Upper lobe of left lung (tissue), 6 donors: Measurements from ENCODE around the gene ACOXL. TPM values are rescaled to one million over a fixed set of nuclear protein-coding genes. Genes with fewer than 3 reads are reported as not detected.
"Not testable (repeated sequence)": the region's sequence is repeated elsewhere in the genome, so short reads cannot be mapped to it uniquely, and the experiment has no call there.

Experiments
- ATAC-seq, 2 donors: fragments of 200-7000 bp; cut with Tn5 transposase; one replicate each; pipeline ENCODE4 v1.9.1; 2022; ENCODE audit warnings: mild to moderate bottlenecking in 2 of 2, moderate library complexity in 2 of 2; ENCODE audit not compliant: low FRiP score in 2 of 2
- DNase-seq, 2 donors: peaks; one replicate each; pipeline ENCODE4 v3.0.0-alpha.2; 2019 to 2020
- H3K27ac ChIP-seq, 4 donors: fragments of 200-600 bp; sonication (generic); one replicate each; pipeline ENCODE4 v1.5.1; 2016 to 2019
- H3K27me3 ChIP-seq, 4 donors: fragments of 200-600 bp; sonication (generic); one replicate each; pipeline ENCODE4 v1.5.1; 2017 to 2019
- H3K36me3 ChIP-seq, 4 donors: fragments of 200-600 bp; sonication (generic); one replicate each; pipeline ENCODE4 v1.5.1; 2016 to 2019
- H3K4me1 ChIP-seq, 4 donors: fragments of 200-600 bp; sonication (generic); one replicate each; pipeline ENCODE4 v1.5.1; 2018 to 2019
- H3K4me3 ChIP-seq, 4 donors: fragments of 200-600 bp; sonication (generic); one replicate each; pipeline ENCODE4 v1.5.1; 2017 to 2019; ENCODE audit warnings: mild to moderate bottlenecking in 2 of 4, moderate library complexity in 1 of 4
- H3K9me3 ChIP-seq, 4 donors: fragments of 200-600 bp; sonication (generic); one replicate each; pipeline ENCODE4 v1.5.1; 2018 to 2019
- CTCF ChIP-seq, 6 experiments: fragments of 450-650 bp in 4 of 6; fragments of 200-600 bp in 2 of 6; sonication (generic) in 2 of 6; IDR thresholded peaks; one replicate each; pipeline ENCODE4 v1.5.1; 2016 to 2019; ENCODE audit warnings: antibody characterized with exemption in 6 of 6
- EP300 ChIP-seq, 4 donors: sonication (generic); formaldehyde crosslinking; IDR thresholded peaks; one replicate each; pipeline ENCODE4 v1.5.1; 2017; ENCODE audit warnings: antibody characterized with exemption in 4 of 4, control low read depth in 2 of 4
- POLR2A ChIP-seq, 4 donors: fragments of 450-650 bp; IDR thresholded peaks; one replicate each; pipeline ENCODE4 v1.5.1; 2016 to 2017; ENCODE audit warnings: antibody characterized with exemption in 4 of 4, mild to moderate bottlenecking in 2 of 4
- POLR2AphosphoS5 ChIP-seq, 2 donors: sonication (generic); formaldehyde crosslinking; IDR thresholded peaks; one replicate each; pipeline ENCODE4 v1.5.1; 2017; ENCODE audit warnings: antibody characterized with exemption in 2 of 2
- WGBS, 2 donors: methylation state at CpG; one replicate each; pipeline ENCODE4 v1.1.5; 2017 to 2018; 5-methylcytosine and 5-hydroxymethylcytosine counted together
- total RNA-seq, 6 donors: library from RNA; depleted of rRNA in 4 of 6; stranded (reverse); fragments of >200 nt in 4 of 6; gene quantifications; one replicate each; pipeline versions ENCODE4 v1.1.0 to v1.2.1, GENCODE V29; 2016 to 2021
- donor health status: DM: no; HTN: no; CAD: no; lungs with moderate emphysema.
- donor health status: DM: no; HTN: yes; CAD: no; lungs with severe emphysema.

ACOXL gene
- total RNA-seq = 100 to 1,000 TPM in 1 of 6 donors, 10 to 100 TPM in 5; 30.2 to 128 (median 38.0) TPM

- H3K27ac ChIP-seq = peak within 1 kb of the TSS in 3 of 4 donors; percentile 61 to 83 (median 75)
- DNase-seq (peak; percentile 89 to 91), ATAC-seq (peak; percentile 57 to 93)
- peak within 1 kb of the TSS; percentile 28 to 56 (median 54) for H3K4me3 ChIP-seq
- peaks cover 8 to 14% (median 10%) of the 10 kb centered on the region in 4 donors for H3K4me1 ChIP-seq
- H3K36me3 ChIP-seq = no peaks in the 10 kb centered on the region
- H3K9me3 ChIP-seq = no peaks in the 10 kb centered on the region
- TF ChIP-seq POLR2AphosphoS5 (IDR thresholded peaks at IDR 0.05) (peak in 1 of 2 donors; percentile 4), POLR2A (IDR thresholded peaks at IDR 0.05) (peak in 1 of 4 donors; percentile 74), EP300 (IDR thresholded peaks at IDR 0.05) (no peak), CTCF (IDR thresholded peaks at IDR 0.05) (no peak)
- WGBS, 2 donors = 4% methylated on average over 9 to 62 of the region's 94 CpGs
- H3K27me3 ChIP-seq = peaks cover 0 to 12% (median 5%) of the 10 kb centered on the region in 4 donors
Measured at GRCh38 chr2:110732422-110733413, at the start of gene ACOXL. Gene ACOXL, plus strand, starts transcription at chr2:110732573. Its CDS starts 35,817 bp downstream, at chr2:110768390.

GRCh38 chr2:110682872-110683271 is 49.5 kb upstream of the ACOXL start:
- ATAC-seq (no peak), DNase-seq (no peak)
- 87 to 91% methylated on average over 1 of the region's 1 CpG for WGBS, 2 donors
- Histone ChIP-seq H3K27ac (no peak overlapping the region), H3K36me3 (no peaks in the 10 kb centered on the region), H3K9me3 (peaks cover 0 to 6% (median 4%) of the 10 kb centered on the region in 4 donors), H3K27me3 (no peaks in the 10 kb centered on the region), H3K4me1 (peaks cover 0 to 20% (median 16%) of the 10 kb centered on the region in 4 donors), H3K4me3 (no peak overlapping the region)
- TF ChIP-seq EP300 (IDR thresholded peaks at IDR 0.05) (no peak), POLR2AphosphoS5 (IDR thresholded peaks at IDR 0.05) (no peak), CTCF (IDR thresholded peaks at IDR 0.05) (no peak), POLR2A (IDR thresholded peaks at IDR 0.05) (no peak)

- not testable (repeated sequence) for H3K36me3 ChIP-seq, H3K9me3 ChIP-seq, ATAC-seq, DNase-seq, H3K4me3 ChIP-seq, H3K4me1 ChIP-seq, H3K27ac ChIP-seq, H3K27me3 ChIP-seq
- WGBS, 2 donors = 73 to 74% methylated on average over 9 of the region's 9 CpGs
Measured at GRCh38 chr2:110687775-110688484, 44.4 kb upstream of the ACOXL start.

GRCh38 chr2:110688594-110689091 is 43.7 kb upstream of the ACOXL start:
- Histone ChIP-seq H3K4me3 (no peak overlapping the region), H3K36me3 (no peaks in the 10 kb centered on the region), H3K9me3 (peaks cover 0 to 6% (median 4%) of the 10 kb centered on the region in 4 donors), H3K27ac (no peak overlapping the region), H3K27me3 (no peaks in the 10 kb centered on the region), H3K4me1 (no peaks in the 10 kb centered on the region)
- 62 to 65% methylated on average over 5 of the region's 5 CpGs for WGBS, 2 donors
- DNase-seq (no peak), ATAC-seq (no peak)
- TF ChIP-seq EP300 (IDR thresholded peaks at IDR 0.05) (no peak), POLR2AphosphoS5 (IDR thresholded peaks at IDR 0.05) (no peak), POLR2A (IDR thresholded peaks at IDR 0.05) (no peak), CTCF (IDR thresholded peaks at IDR 0.05) (no peak)
